ENCODE data around the gene STMP1. TPM values are rescaled to one million over a fixed set of nuclear protein-coding genes. Genes with fewer than 3 reads are reported as not detected.
"Not testable (repeated sequence)": the region's sequence is repeated elsewhere in the genome, so short reads cannot be mapped to it uniquely, and the experiment has no call there.

The STMP1 gene
- total RNA-seq, 1 donor from 2014 or later: 32.9 TPM

DNA sequence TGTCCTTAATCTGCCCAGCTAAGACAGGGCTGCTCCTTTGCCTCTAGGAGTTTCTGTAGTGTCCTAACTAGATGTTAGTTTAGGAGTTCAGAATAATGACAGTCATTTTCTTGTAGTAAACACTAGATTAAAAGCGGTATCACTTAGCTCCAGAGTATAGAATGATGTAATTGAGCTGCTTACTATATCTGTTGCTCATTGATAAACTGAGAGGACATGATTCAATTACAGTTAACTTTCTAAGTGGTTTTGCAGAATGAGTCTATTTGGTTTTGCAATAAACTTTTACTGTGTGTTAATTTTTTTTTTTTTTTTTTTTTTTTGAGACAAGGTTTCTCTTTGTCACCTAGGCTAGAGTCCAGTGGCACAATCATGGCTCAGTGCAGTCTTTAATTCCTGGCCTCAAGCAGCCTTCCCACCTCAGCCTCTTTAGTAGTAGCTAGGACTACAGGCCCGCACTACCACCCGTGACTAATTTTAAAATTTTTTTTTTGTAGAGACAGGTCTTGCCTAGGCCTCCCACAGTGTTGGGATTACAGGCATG, 1.8 kb downstream of the STMP1 start:
- DNase-seq (ENCODE audit: low spot score): no peak

DNA sequence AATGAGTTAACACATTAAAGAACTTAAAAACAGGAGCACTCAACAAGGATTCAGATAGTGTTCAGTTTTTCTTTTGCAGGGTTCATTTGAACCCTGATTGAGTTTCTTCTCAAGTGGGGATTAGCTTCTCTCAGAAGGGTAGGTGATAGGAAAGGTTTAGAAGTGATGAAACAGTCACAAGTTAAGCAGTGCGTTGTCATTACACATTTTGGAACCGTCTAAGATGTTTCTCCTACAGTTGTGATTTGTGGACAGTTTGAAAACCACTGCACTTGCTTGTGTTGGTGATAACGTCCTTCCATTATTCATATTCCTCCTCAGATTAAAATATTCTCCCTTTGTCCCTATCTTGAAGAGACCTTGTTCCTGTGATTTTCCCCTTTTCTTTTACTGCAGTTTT, 2.7 kb downstream of the STMP1 start:
- DNase-seq (ENCODE audit: low spot score): no peak

GRCh38 chr7:135666156-135666555, 3.8 kb downstream of the STMP1 start:
- no peak for DNase-seq (ENCODE audit: low spot score)

GRCh38 chr7:135666846-135667245, 4.5 kb downstream of the STMP1 start:
- no peak for DNase-seq (ENCODE audit: low spot score)

- DNase-seq (ENCODE audit: low spot score): not testable (repeated sequence)
Measured at GRCh38 chr7:135667626-135668025, 5.3 kb downstream of the STMP1 start.

GRCh38 chr7:135668852-135669395, 6.6 kb downstream of the STMP1 start:
- DNase-seq (ENCODE audit: low spot score): not testable (repeated sequence)

GRCh38 chr7:135669774-135670173, 7.5 kb downstream of the STMP1 start:
- DNase-seq (ENCODE audit: low spot score): no peak

- no peak for DNase-seq (ENCODE audit: low spot score)
Measured at GRCh38 chr7:135670179-135670578, 7.9 kb downstream of the STMP1 start.

DNA sequence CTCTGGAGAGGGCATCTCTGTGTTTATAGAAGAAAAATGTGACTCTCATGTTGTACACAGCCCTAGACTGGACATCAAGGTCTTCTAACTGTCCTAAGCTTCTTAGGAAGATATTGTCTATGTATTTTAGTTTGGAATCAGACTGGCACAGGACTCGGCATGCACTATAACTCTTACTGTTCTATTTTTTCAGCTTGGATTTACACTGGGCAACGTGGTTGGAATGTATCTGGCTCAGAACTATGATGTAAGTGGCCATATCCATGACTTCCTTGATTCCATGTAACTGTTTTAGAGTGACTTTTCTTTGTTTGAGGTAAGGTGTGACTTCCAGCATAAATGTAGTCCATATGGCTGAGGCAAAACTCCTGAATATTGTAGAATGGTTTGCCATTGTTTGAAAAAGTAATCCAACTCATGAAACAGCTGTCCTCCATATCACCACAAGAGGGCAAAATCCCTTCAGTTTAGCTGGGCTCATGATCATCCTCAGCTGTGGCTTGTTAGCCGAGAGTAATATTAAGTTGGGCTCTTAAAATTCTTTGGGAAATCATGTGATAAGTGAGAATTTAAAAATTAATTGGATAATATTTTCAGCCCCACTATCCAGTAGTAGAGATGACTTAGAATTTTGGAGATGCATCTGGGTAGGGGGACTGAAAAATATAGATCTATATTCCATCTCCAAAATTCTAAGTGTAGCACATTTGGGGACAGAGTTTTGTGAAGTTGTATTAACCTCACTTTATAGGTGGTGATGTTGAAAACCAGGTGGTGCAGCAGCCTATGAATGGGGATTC, 10.4 kb downstream of the STMP1 start:
- DNase-seq (ENCODE audit: low spot score): no peak

- no peak for DNase-seq (ENCODE audit: low spot score)
Measured at GRCh38 chr7:135673360-135673706, 11.0 kb downstream of the STMP1 start.

GRCh38 chr7:135678612-135679575, 16.6 kb downstream of the STMP1 start:
- DNase-seq (ENCODE audit: low spot score): no peak

DNA sequence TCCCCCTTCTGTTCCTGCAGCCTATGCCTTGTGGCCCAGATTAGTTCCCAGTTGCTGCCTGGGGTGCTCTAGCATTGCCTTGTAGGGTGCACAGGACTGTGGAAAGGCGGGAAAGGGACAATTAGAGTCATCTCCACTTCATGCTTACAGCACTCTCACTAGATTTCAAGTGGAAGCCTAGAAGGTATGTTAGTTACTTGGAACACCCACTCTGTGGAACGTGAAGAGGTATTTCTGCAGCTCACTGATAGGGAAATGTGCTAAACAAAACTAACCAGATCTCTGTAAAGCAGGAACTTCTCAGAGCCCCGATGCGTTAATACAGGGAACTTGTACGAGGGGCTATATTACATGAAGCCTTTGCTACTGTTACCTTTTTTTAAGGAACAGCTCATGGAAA, 19.4 kb downstream of the STMP1 start:
- no peak for DNase-seq (ENCODE audit: low spot score)

GRCh38 chr7:135682191-135682590, 19.9 kb downstream of the STMP1 start:
- no peak for DNase-seq (ENCODE audit: low spot score)

DNA sequence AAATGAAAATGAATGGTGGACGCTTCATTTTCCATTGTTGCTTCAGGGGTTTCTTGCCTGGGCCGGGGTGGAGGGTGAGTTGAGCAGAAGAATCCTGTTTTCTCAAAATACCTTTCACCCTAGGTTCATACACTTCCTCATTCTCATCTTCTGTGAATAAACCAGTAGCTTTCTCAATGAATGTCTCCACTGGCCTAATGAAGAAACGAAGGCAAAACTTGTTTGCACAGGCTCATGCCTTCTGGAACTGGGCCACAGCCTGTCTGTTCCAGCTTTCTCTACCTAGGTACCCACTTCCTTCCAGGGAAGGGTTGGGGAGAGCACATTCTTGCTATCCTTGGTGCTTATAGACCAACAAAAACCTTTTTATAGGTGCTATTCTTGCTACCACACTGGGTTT, 21.3 kb downstream of the STMP1 start:
- no peak for DNase-seq (ENCODE audit: low spot score)

DNA sequence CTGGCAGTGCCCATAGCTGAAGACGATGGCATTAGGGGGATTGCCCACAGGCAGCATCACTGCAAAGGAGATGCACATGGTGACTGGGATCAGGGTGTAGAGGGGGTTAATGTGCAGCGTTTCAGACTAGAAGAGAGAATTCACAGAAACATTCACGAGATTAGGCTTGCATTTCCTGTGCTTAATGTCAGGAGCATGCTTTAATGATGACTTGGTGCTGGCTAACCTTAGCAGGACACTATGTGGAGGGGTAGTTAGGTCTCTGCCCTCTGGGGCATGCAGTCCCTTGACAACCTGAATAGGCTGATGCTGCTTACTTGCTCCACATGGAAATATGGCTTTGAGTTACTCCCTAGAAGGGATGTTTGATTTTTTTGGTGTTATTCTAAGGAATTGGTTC, 21.8 kb downstream of the STMP1 start:
- no peak for DNase-seq (ENCODE audit: low spot score)

DNA sequence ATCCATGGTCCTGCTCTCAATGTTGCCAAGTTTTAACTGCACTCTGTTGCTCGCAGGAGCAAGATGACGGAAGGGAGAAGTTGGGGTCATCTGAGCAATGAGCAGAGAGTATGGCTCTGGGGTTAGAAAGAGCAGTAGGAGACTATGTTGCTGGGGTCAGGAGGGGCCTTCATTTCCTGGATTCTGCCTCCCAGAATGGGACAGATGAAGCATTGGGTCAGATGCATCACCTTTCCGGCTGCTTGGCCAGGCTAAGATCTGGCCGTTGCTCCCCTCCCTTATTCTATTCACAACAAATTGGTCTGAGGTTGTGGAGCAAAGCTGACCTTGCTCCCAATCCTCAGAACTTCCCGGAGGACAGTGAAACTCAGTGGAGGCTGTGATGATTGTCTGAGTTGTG, 22.4 kb downstream of the STMP1 start:
- no peak for DNase-seq (ENCODE audit: low spot score)

GRCh38 chr7:135685306-135686084, 23.2 kb downstream of the STMP1 start:
- DNase-seq (ENCODE audit: low spot score): no peak

GRCh38 chr7:135687466-135687865, 25.2 kb downstream of the STMP1 start:
- DNase-seq (ENCODE audit: low spot score): no peak

- no peak for DNase-seq (ENCODE audit: low spot score)
Measured at GRCh38 chr7:135690566-135690965, 28.3 kb downstream of the STMP1 start.

- DNase-seq (ENCODE audit: low spot score): no peak
Measured at GRCh38 chr7:135692055-135692454, 29.7 kb downstream of the STMP1 start.

DNA sequence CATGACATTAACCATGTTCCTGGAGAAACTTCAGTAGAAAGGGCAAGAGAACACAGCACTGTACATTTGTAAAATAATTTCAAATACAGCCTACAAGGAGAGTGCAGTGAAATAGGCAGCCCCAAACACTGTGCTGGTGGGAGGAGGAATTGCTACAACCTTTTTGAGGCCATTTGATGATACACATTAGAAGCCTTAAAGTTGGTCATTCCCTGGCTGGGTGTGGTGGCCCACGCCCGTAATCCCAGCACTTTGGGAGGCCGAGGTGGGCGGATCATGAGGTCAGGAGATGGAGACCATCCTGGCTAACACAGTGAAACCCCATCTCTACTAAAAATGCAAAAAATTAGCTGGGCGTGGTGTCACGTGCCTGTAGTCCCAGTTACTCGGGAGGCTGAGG, 30.3 kb downstream of the STMP1 start:
- DNase-seq (ENCODE audit: low spot score): not testable (repeated sequence)

DNA sequence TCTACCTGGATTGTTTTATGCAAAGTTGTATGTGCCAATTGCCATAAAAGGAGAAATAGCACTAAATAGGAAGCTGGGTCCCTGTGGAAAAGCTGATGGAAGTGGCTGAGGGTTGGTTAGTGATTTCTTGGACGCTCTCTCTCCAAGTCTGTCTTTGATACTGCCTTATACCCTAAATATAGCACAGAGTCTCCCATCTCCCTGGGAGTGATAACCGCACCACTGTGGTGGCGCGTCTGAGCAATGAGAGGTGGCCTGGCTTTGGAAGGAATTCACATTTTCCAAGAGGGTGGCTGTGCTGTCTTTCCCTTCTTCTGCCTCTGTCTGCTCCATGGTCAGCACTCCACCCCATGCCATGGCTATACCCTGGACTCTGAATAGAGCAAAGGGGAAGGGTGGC, 31.2 kb downstream of the STMP1 start:
- no peak for DNase-seq (ENCODE audit: low spot score)

Data from ureter (tissue), 1 donor.